Memory B cell (primary cell): ENCODE results near the gene MUCL3.
A peak's percentile ranks its signal among the peaks of the same experiment; 100 is the strongest.
"Not testable (repeated sequence)": the region's sequence is repeated elsewhere in the genome, so short reads cannot be mapped to it uniquely, and the experiment has no call there.

Experiments used
- ATAC-seq: fragments of 150-1000 bp; cut with Tn5 transposase; 2 replicates; pipeline ENCODE4 v1.10.0; 2021; ENCODE audit warnings: low read depth, mild to moderate bottlenecking, moderate library complexity
- DNase-seq, 2 donors: peaks; one replicate each; pipeline ENCODE4 v3.0.0; 2022; ENCODE audit warnings: low spot score in 2 of 2
- H3K27ac Mint-ChIP-seq: one replicate; pipeline ENCODE4 v1.8.0; 2022; ENCODE audit warnings: mild to moderate bottlenecking, moderate library complexity, mixed read lengths
- H3K27me3 Mint-ChIP-seq: one replicate; pipeline ENCODE4 v1.8.0; 2022; ENCODE audit warnings: mixed read lengths
- H3K36me3 Mint-ChIP-seq: one replicate; pipeline ENCODE4 v1.8.0; 2022; ENCODE audit warnings: mild to moderate bottlenecking, mixed read lengths
- H3K4me1 Mint-ChIP-seq: one replicate; pipeline ENCODE4 v1.8.0; 2022; ENCODE audit warnings: mixed read lengths
- H3K4me3 Mint-ChIP-seq: one replicate; pipeline ENCODE4 v1.8.0; 2022; ENCODE audit warnings: mild to moderate bottlenecking, moderate library complexity, mixed read lengths
- H3K9me3 Mint-ChIP-seq: one replicate; pipeline ENCODE4 v1.8.0; 2022; ENCODE audit warnings: mixed read lengths

The MUCL3 gene

GRCh38 chr6:30901436-30901835, 39.3 kb upstream of the MUCL3 start:
- DNase-seq (no peak), ATAC-seq (no peak)
- H3K27ac Mint-ChIP-seq = no peak overlapping the region
- no peak overlapping the region for H3K4me3 Mint-ChIP-seq
- H3K9me3 Mint-ChIP-seq = no peaks in the 10 kb centered on the region
- no peaks in the 10 kb centered on the region for H3K27me3 Mint-ChIP-seq
- H3K36me3 Mint-ChIP-seq = peaks cover 16% of the 10 kb centered on the region
- H3K4me1 Mint-ChIP-seq = peaks cover 7% of the 10 kb centered on the region

- not testable (repeated sequence) for H3K4me1 Mint-ChIP-seq, H3K9me3 Mint-ChIP-seq, ATAC-seq, H3K27me3 Mint-ChIP-seq, DNase-seq, H3K4me3 Mint-ChIP-seq, H3K27ac Mint-ChIP-seq
- peaks cover 13% of the 10 kb centered on the region for H3K36me3 Mint-ChIP-seq
Measured at GRCh38 chr6:30902196-30902595, 38.6 kb upstream of the MUCL3 start.

- Mint-ChIP-seq H3K4me1 (peaks cover 9% of the 10 kb centered on the region), H3K4me3 (no peak overlapping the region), H3K27me3 (no peaks in the 10 kb centered on the region), H3K27ac (no peak overlapping the region), H3K36me3 (peaks cover 13% of the 10 kb centered on the region), H3K9me3 (no peaks in the 10 kb centered on the region)
- ATAC-seq (no peak), DNase-seq (no peak)
Measured at GRCh38 chr6:30902709-30903108, 38.1 kb upstream of the MUCL3 start.

- ATAC-seq = peak; percentile 18
- Mint-ChIP-seq H3K27me3 (no peaks in the 10 kb centered on the region), H3K4me3 (no peak overlapping the region), H3K9me3 (no peaks in the 10 kb centered on the region), H3K4me1 (peaks cover 14% of the 10 kb centered on the region), H3K36me3 (peaks cover 12% of the 10 kb centered on the region), H3K27ac (no peak overlapping the region)
- DNase-seq = no peak
Measured at GRCh38 chr6:30903236-30903635, 37.5 kb upstream of the MUCL3 start.

GRCh38 chr6:30907290-30907757, 33.4 kb upstream of the MUCL3 start:
- H3K27me3 Mint-ChIP-seq, DNase-seq, H3K9me3 Mint-ChIP-seq, ATAC-seq, H3K27ac Mint-ChIP-seq, H3K36me3 Mint-ChIP-seq: not testable (repeated sequence)
- Mint-ChIP-seq H3K4me1 (peaks cover 25% of the 10 kb centered on the region), H3K4me3 (peak overlapping the region; percentile 98)

- Mint-ChIP-seq H3K9me3 (no peaks in the 10 kb centered on the region), H3K4me1 (peaks cover 19% of the 10 kb centered on the region), H3K27me3 (no peaks in the 10 kb centered on the region), H3K36me3 (peaks cover 8% of the 10 kb centered on the region), H3K27ac (peak within 1 kb of the TSS; percentile 85), H3K4me3 (peak within 1 kb of the TSS; percentile 98)
- peak; percentile 98 for ATAC-seq
- DNase-seq = peak; percentile 82 to 86
Measured at GRCh38 chr6:30907758-30908591, 32.8 kb upstream of the MUCL3 start, which contains the start of gene GTF2H4. Gene GTF2H4, plus strand, starts transcription at chr6:30908207.

- Mint-ChIP-seq H3K27me3 (no peaks in the 10 kb centered on the region), H3K27ac (peak overlapping the region; percentile 85), H3K36me3 (peaks cover 8% of the 10 kb centered on the region), H3K4me1 (peaks cover 19% of the 10 kb centered on the region), H3K9me3 (no peaks in the 10 kb centered on the region), H3K4me3 (peak overlapping the region; percentile 98)
- ATAC-seq (no peak), DNase-seq (no peak)
Measured at GRCh38 chr6:30908700-30909099, 32.1 kb upstream of the MUCL3 start.

GRCh38 chr6:30910473-30910872, 30.3 kb upstream of the MUCL3 start:
- H3K27me3 Mint-ChIP-seq, ATAC-seq, H3K27ac Mint-ChIP-seq, H3K9me3 Mint-ChIP-seq, H3K36me3 Mint-ChIP-seq, DNase-seq, H3K4me3 Mint-ChIP-seq: not testable (repeated sequence)
- H3K4me1 Mint-ChIP-seq = peaks cover 26% of the 10 kb centered on the region

GRCh38 chr6:30912746-30913520, 27.8 kb upstream of the MUCL3 start:
- Mint-ChIP-seq H3K36me3 (peaks cover 17% of the 10 kb centered on the region), H3K4me3 (peak overlapping the region; percentile 94), H3K9me3 (no peaks in the 10 kb centered on the region), H3K4me1 (peaks cover 34% of the 10 kb centered on the region), H3K27ac (peak overlapping the region; percentile 54), H3K27me3 (no peaks in the 10 kb centered on the region)
- ATAC-seq (no peak), DNase-seq (no peak)

GRCh38 chr6:30913721-30914075, 27.1 kb upstream of the MUCL3 start:
- peak overlapping the region; percentile 84 for H3K27ac Mint-ChIP-seq
- peak overlapping the region; percentile 94 for H3K4me3 Mint-ChIP-seq
- H3K9me3 Mint-ChIP-seq = no peaks in the 10 kb centered on the region
- peaks cover 22% of the 10 kb centered on the region for H3K36me3 Mint-ChIP-seq
- DNase-seq (no peak), ATAC-seq (peak; percentile 3)
- no peaks in the 10 kb centered on the region for H3K27me3 Mint-ChIP-seq
- H3K4me1 Mint-ChIP-seq = peaks cover 27% of the 10 kb centered on the region

GRCh38 chr6:30914076-30914853, 26.5 kb upstream of the MUCL3 start, which contains the start of gene VARS2:
Gene VARS2, plus strand, starts transcription at chr6:30914238. Its CDS starts 599 bp downstream, at chr6:30914837.
- DNase-seq (peak; percentile 88 to 90), ATAC-seq (peak; percentile 95)
- Mint-ChIP-seq H3K9me3 (no peaks in the 10 kb centered on the region), H3K27ac (peak within 1 kb of the TSS; percentile 84), H3K36me3 (peaks cover 24% of the 10 kb centered on the region), H3K27me3 (no peaks in the 10 kb centered on the region), H3K4me3 (peak within 1 kb of the TSS; percentile 94), H3K4me1 (peaks cover 22% of the 10 kb centered on the region)

- H3K27ac Mint-ChIP-seq = peak overlapping the region; percentile 84
- H3K9me3 Mint-ChIP-seq = no peaks in the 10 kb centered on the region
- H3K36me3 Mint-ChIP-seq = peaks cover 29% of the 10 kb centered on the region
- H3K4me3 Mint-ChIP-seq = peak overlapping the region; percentile 94
- peaks cover 25% of the 10 kb centered on the region for H3K4me1 Mint-ChIP-seq
- H3K27me3 Mint-ChIP-seq = no peaks in the 10 kb centered on the region
- ATAC-seq = no peak
- no peak for DNase-seq
Measured at GRCh38 chr6:30914854-30915590, 25.8 kb upstream of the MUCL3 start.

- ATAC-seq (no peak), DNase-seq (no peak)
- Mint-ChIP-seq H3K36me3 (peaks cover 34% of the 10 kb centered on the region), H3K9me3 (no peaks in the 10 kb centered on the region), H3K27ac (peak overlapping the region; percentile 54), H3K27me3 (no peaks in the 10 kb centered on the region), H3K4me3 (peak overlapping the region; percentile 94), H3K4me1 (peaks cover 25% of the 10 kb centered on the region)
Measured at GRCh38 chr6:30915591-30915946, 25.2 kb upstream of the MUCL3 start.
